Stimulated activated naive CD4-positive, alpha-beta T cell treated with Interleukin-2 at 50 U/mL for 16 hours (primary cell): Measurements from ENCODE around the gene CSPG4.

ENCODE experiments used
- DNase-seq: peaks from one replicate; lab custom pipeline; 2025; lab: John Stamatoyannopoulos, UW

CSPG4 gene

DNA sequence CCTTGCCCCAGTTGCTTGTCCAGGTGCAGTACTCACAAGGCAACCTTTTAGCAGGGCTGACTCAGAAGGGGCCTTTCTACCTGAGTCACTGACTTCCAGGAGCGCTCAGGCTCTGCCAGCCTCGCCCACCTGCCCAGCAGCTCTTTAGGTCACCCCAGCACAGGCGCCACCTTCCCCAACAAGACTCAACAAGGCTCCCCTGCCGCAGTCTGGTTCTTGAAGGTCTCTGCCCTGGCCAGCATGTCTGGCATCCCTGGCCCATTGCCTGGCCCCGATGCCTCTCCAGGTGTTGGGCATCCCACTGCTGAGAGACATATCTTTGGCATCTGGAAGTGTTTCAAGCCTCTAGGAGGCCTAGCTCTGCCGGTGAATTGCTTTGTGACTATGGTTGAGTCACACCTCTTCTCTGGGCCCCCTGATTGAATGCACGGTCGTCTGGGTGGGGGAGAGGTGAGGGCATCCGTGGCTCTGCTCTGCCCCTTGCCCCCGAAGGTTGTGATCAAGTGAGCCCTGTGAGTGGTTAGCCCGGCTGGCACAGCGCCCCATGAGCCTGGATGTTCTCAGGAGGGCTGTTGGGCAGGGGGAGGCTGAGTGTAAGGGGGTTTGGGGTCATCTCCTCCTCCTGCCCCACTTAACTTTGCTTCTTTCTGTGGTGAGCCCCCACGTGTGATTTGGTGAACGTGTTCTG is 43.3 kb downstream of the CSPG4 start:
- DNase-seq, result no peak

DNA sequence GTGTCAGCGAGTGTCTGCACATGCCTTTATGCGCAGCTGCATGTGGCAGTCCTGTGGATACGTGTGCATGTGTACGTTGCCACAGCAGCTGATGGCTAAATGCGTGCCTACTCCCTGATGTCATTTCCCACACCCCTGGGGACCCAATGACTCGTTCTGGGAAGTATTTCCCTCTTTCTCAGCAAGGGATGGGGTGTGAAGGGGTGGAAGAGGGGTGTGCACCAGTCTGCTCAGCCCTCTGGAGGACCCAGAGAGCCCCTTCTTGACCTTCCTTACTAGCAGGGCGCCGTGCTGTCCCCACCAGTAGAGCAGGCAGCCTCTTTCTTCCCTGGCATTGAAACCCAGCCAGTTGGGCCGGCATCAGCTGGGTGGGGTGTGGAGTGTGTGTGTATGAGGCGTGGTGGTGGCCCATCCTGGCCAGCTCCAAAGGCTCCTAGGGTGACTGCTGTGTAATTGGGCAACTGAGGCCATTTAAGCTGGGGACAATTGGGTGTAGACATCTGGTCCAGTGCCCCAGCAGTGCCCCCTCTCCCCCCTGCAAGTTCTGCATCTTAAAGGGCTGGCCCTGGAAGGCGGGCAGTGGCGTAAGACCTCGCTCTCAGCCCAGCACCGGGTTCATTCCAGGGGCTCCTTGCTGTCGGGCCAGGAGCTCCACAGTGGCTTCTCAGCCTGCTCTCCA is 45.7 kb downstream of the CSPG4 start:
- DNase-seq, result no peak

- no peak for DNase-seq
Observed at GRCh38 chr15:75663931-75664421, 48.7 kb downstream of the CSPG4 start.

- DNase-seq, result no peak
Observed at GRCh38 chr15:75662823-75663519, 49.7 kb downstream of the CSPG4 start.

- DNase-seq, result no peak
Observed at GRCh38 chr15:75661756-75662140, 50.9 kb downstream of the CSPG4 start.

DNA sequence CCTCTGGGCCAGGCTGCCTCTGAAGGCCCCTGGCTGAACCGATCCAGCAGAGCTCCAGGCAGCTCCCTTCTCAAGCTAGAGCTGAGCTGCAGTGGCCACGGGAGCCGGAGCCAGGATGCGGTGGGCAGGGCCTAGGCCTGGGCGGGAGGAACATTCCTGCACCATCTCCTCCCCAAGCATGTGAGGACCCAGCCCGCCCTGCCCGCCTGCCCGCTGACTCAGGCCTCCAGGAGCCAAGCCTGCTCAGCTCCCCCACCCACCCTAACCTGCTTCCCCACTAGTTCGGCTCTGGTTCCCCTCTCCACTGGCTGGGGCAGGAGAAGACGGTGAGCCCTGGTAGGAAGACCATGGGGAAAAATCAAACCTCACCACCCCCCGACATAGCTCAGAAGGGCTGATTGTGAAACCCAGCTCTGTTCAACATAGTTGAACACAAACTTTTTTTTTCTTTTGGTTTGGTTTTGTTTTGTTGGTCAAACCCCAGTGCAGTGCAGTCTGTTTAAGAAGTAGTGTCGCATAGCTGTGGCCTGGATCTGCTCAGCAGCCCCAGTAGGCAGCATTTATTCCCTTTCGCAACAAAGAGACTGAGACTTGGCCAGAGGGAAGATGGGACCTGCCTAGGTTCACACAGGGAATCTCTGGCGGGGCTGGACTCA is 51.4 kb downstream of the CSPG4 start:
- DNase-seq, result no peak

DNA sequence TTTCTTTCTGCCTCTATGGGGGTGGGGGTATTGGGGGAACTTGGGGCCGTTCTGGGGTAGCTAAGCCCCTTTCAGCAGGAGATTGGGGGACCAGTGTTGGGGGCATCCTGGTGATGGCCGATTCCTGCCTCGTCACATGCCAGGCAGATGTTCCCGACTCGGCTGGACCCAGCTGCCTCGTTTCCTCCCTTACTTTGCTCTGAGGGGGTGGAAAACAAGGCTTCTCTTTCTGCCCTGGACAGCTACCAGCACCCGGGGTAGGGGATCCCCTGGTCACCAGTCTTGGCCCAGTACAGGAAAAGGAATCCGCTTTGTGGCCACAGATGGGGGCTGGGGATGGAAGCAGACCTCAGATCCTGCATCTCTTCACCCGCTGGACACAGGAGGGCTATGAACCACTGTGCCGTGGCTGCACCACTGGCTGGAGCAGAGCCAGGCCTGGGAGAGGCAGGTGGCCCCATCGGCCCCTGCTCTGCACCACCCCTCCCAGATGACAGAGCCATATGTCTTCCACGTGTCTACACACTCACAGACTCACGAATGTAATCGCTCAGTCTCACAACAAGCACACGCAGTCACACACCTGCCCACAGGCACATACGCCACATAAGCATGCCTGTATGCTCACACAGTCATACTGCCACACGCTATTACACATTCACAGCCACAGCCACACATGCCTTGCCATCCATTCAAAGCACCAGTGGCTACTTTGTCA is 52.6 kb downstream of the CSPG4 start:
- no peak for DNase-seq

GRCh38 chr15:75659141-75659771 is 53.4 kb downstream of the CSPG4 start:
- DNase-seq, result no peak

- DNase-seq, result no peak
Observed at GRCh38 chr15:75656813-75657212, 55.8 kb downstream of the CSPG4 start.

- DNase-seq, result no peak
Observed at GRCh38 chr15:75656331-75656730, 56.3 kb downstream of the CSPG4 start.

DNA sequence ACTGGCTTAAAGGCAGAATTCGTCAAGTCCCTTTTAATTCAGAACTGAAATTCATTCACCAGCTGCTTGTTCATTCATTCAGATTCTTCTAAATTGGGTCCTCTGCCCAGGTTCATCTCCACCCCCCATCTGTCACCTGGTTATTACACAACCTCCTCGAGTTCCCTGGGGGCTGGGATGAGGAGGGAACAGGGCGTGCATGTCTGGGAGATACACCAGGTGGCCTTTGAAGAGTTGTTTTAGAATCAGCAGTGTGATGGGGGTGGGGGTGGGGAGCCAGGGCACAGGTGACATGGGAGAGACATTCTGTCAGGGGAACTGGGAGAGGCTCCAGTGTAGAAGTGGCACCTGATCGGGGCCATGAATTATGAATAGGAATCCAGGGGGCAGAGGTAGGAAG is 56.7 kb downstream of the CSPG4 start:
- no peak for DNase-seq

DNA sequence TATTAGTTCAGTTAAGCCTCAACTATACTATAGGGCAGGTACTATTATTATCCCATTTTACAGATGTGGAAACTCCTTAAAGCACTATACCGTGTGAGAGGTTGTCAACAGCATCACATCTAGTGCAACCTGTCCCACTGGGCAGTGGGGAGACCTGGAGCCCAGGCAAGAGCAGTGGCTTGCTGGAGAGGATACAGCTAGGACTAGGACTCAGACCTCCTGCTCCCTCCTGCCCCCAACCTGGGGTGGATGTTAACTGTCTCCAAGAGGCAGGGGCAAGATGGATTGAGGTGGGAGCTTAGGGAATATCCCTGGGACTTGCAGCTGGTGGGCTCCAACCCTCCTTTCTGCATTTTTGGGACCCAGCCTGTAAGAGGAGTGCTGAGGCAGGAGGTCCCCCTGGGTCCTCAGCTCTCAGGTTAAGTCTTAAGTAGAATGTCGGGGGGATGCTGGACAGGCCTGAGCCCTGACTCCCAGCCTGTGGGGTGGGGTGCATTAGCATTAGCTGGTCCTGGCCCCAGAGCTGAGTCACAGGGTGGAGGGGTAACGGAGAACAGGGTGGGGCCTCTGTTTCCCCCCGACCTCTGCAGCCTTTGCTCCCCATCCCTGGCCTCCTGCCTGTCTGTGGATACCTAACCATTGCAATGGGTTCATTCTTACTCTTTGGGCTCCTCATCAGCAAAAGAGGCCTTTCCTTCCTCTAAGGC is 58.3 kb downstream of the CSPG4 start:
- DNase-seq, result no peak

- DNase-seq, result no peak
Observed at GRCh38 chr15:75653347-75653913, 59.2 kb downstream of the CSPG4 start.

DNA sequence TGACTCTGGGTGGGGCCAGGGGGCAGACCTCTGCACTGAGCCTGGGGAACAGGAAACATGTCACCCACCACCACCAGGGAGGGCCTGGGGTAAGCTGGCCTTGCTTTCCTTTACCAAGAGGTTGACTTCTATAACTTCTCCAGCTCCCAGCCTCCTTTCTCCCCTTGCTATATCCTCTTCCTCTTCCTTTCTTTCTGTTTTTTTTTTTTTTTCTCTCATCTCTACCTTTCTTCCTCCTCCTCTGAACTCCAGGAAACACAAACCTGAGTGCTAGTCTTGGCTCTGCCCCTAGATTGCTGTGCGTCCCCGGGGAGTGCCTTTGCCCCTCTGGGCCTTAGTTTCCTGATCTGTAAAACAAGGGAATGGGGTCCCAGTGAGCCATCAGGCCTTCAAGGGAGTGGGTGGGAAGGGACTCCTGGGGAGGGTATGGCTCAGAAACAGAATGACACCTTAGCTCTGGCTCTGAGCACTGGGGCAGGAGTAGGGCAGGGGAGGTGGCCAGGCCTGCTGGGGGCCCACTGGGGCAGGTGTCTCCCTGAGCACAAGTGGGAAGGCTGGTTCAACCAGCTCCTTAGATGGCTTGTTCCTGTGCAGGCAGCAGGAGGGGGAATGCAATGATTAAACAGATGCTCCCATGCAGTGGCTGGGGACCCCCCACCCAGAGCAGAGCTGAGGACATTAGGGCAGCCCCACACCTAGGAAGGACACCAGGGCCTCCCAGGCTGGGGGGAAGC is 60.7 kb downstream of the CSPG4 start:
- no peak for DNase-seq

GRCh38 chr15:75650908-75651809 is 61.5 kb downstream of the CSPG4 start:
- no peak for DNase-seq

GRCh38 chr15:75649848-75650247 is 62.8 kb downstream of the CSPG4 start:
- no peak for DNase-seq

DNA sequence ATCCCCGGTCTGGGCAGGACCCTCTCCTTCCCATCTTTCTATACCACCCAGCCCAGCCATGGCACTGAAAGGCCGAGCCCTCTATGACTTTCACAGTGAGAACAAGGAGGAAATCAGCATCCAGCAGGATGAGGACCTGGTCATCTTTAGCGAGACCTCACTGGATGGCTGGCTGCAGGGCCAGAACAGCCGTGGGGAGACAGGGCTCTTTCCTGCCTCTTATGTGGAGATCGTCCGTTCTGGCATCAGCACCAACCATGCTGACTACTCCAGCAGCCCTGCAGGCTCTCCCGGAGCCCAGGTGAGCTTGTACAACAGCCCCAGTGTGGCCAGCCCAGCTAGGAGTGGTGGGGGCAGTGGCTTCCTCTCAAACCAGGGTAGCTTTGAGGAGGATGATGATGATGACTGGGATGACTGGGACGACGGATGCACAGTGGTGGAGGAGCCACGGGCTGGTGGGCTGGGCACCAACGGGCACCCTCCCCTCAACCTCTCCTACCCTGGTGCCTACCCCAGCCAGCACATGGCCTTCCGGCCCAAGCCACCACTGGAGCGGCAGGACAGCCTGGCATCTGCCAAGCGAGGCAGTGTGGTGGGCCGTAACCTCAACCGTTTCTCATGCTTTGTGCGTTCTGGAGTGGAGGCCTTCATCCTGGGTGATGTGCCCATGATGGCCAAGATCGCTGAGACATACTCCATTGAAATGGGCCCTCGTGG is 63.4 kb downstream of the CSPG4 start:
- DNase-seq, result no peak
